Astrocyte (in vitro differentiated cells and primary cell): ENCODE results near the gene NTSR1. TPM values are rescaled to one million over a fixed set of nuclear protein-coding genes. Genes with fewer than 3 reads are reported as not detected.

ENCODE experiments used
- DNase-seq: peaks from one replicate; pipeline ENCODE4 v3.0.0-alpha.2; 2010; ENCODE audit warnings: low read depth
- FAIRE-seq: peaks from 2 replicates; lab custom pipeline; 2011; peaks lifted over from hg19 to GRCh38; lab: Jason Lieb, UNC
- H2AFZ ChIP-seq: 2 replicates; pipeline ENCODE4 v1.6.0; 2012; ENCODE audit warnings: low read depth, low read length, inconsistent platforms
- H3K27ac ChIP-seq: 2 replicates; pipeline ENCODE4 v1.5.1; 2011; ENCODE audit warnings: low read depth, low read length, inconsistent platforms
- H3K27me3 ChIP-seq: 2 replicates; pipeline ENCODE4 v1.6.0; 2011; ENCODE audit warnings: low read length, inconsistent platforms; ENCODE audit not compliant: insufficient read depth
- H3K36me3 ChIP-seq: 2 replicates; pipeline ENCODE4 v1.5.1; 2011; ENCODE audit warnings: low read length, inconsistent platforms; ENCODE audit not compliant: insufficient read depth
- H3K4me1 ChIP-seq: 2 replicates; pipeline ENCODE4 v1.5.1; 2011; ENCODE audit warnings: low read length, inconsistent platforms; ENCODE audit not compliant: insufficient read depth
- H3K4me2 ChIP-seq: 2 replicates; pipeline ENCODE4 v1.6.0; 2012; ENCODE audit warnings: low read length, inconsistent platforms
- H3K4me3 ChIP-seq: 2 replicates; pipeline ENCODE4 v1.5.1; 2011; ENCODE audit warnings: low read depth, mild to moderate bottlenecking, low read length, inconsistent platforms; ENCODE audit not compliant: insufficient read depth
- H3K79me2 ChIP-seq: 2 replicates; pipeline ENCODE4 v1.6.0; 2012; ENCODE audit warnings: mild to moderate bottlenecking, low read length, inconsistent platforms; ENCODE audit not compliant: insufficient read depth
- H3K9ac ChIP-seq: 2 replicates; pipeline ENCODE4 v1.6.0; 2012; ENCODE audit warnings: mild to moderate bottlenecking, low read length, inconsistent platforms
- H3K9me3 ChIP-seq: 2 replicates; pipeline ENCODE4 v1.5.1; 2012; ENCODE audit warnings: low read depth, mild to moderate bottlenecking, low read length, inconsistent platforms; ENCODE audit not compliant: insufficient read depth
- H4K20me1 ChIP-seq: 2 replicates; pipeline ENCODE4 v1.6.0; 2012; ENCODE audit warnings: low read length, inconsistent platforms; ENCODE audit not compliant: insufficient read depth
- H3K27ac Mint-ChIP-seq: one replicate; pipeline ENCODE4 v1.8.0; 2021; ENCODE audit warnings: mild to moderate bottlenecking, mixed read lengths; ENCODE audit not compliant: unreplicated experiment
- H3K27me3 Mint-ChIP-seq: one replicate; pipeline ENCODE4 v1.8.0; 2021; ENCODE audit warnings: low read depth, mixed read lengths; ENCODE audit not compliant: unreplicated experiment
- H3K36me3 Mint-ChIP-seq: one replicate; pipeline ENCODE4 v1.8.0; 2021; ENCODE audit warnings: low read depth, mixed read lengths; ENCODE audit not compliant: unreplicated experiment
- H3K4me1 Mint-ChIP-seq: one replicate; pipeline ENCODE4 v1.8.0; 2021; ENCODE audit warnings: low read depth, mixed read lengths; ENCODE audit not compliant: unreplicated experiment
- H3K4me3 Mint-ChIP-seq: one replicate; pipeline ENCODE4 v1.8.0; 2021; ENCODE audit warnings: mild to moderate bottlenecking, moderate library complexity, mixed read lengths; ENCODE audit not compliant: unreplicated experiment
- H3K9me3 Mint-ChIP-seq: one replicate; pipeline ENCODE4 v1.8.0; 2021; ENCODE audit warnings: mild to moderate bottlenecking, mixed read lengths; ENCODE audit not compliant: unreplicated experiment
- EZH2 ChIP-seq: IDR thresholded peaks from 2 replicates; pipeline ENCODE4 v1.6.1; 2012; ENCODE audit warnings: mild to moderate bottlenecking, low read length, inconsistent platforms; ENCODE audit not compliant: insufficient read depth
- total RNA-seq: library from RNA; stranded (reverse); gene quantifications from 2 replicates; pipeline ENCODE4 v1.2.1, GENCODE V29; 2021
- TF ChIP-seq, protein P1 (sequence below): IDR thresholded peaks from 2 replicates; pipeline ENCODE4 v1.5.1; 2011; ENCODE audit warnings: low read depth, mild to moderate bottlenecking, inconsistent platforms, low read length, moderate library complexity; ENCODE audit not compliant: insufficient read depth

The NTSR1 gene
- total RNA-seq, 1 donor from 2014 or later, result 0.16 TPM

DNA sequence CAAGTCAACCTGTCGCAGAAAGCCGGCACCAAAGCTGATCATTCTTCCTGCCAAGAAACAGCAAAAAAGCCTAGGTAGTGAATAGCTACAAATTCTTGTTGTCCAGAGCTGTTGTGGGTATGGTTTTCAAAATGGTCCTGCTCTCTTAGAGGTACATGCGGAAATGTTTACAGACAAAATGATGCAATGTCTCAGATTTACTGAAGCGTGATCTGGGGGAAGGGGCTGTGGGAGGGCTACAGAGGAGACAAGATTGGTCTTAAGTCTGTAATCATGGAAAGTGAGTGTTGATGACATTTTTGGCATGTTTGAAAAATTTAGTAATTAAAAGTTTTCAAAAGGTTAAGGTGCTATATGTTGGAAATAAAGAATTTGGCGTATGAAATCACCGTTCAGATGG lies 6.2 kb downstream of the NTSR1 start:
- Mint-ChIP-seq H3K36me3 (peaks cover 6% of the 10 kb centered on the region), H3K27ac (no peak overlapping the region), H3K4me1 (peaks cover 12% of the 10 kb centered on the region), H3K9me3 (peaks cover 22% of the 10 kb centered on the region), H3K4me3 (no peak overlapping the region), H3K27me3 (peaks cover 63% of the 10 kb centered on the region)
- H3K27ac ChIP-seq, result no peak overlapping the region
- DNase-seq, result no peak
- no peak overlapping the region for H3K4me2 ChIP-seq
- no peak overlapping the region for H3K4me3 ChIP-seq
- H3K27me3 ChIP-seq, result peaks cover 27% of the 10 kb centered on the region
- TF ChIP-seq, protein P1, sequence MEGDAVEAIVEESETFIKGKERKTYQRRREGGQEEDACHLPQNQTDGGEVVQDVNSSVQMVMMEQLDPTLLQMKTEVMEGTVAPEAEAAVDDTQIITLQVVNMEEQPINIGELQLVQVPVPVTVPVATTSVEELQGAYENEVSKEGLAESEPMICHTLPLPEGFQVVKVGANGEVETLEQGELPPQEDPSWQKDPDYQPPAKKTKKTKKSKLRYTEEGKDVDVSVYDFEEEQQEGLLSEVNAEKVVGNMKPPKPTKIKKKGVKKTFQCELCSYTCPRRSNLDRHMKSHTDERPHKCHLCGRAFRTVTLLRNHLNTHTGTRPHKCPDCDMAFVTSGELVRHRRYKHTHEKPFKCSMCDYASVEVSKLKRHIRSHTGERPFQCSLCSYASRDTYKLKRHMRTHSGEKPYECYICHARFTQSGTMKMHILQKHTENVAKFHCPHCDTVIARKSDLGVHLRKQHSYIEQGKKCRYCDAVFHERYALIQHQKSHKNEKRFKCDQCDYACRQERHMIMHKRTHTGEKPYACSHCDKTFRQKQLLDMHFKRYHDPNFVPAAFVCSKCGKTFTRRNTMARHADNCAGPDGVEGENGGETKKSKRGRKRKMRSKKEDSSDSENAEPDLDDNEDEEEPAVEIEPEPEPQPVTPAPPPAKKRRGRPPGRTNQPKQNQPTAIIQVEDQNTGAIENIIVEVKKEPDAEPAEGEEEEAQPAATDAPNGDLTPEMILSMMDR, result no peak
- H2AFZ ChIP-seq, result no peak overlapping the region
- H3K4me1 ChIP-seq, result no peaks in the 10 kb centered on the region
- peaks cover 7% of the 10 kb centered on the region for H3K9me3 ChIP-seq
- no peak overlapping the region for H3K9ac ChIP-seq
- no peak for FAIRE-seq
- H3K79me2 ChIP-seq, result no peaks in the 10 kb centered on the region
- H3K36me3 ChIP-seq, result no peaks in the 10 kb centered on the region
- H4K20me1 ChIP-seq, result no peaks in the 10 kb centered on the region

DNA sequence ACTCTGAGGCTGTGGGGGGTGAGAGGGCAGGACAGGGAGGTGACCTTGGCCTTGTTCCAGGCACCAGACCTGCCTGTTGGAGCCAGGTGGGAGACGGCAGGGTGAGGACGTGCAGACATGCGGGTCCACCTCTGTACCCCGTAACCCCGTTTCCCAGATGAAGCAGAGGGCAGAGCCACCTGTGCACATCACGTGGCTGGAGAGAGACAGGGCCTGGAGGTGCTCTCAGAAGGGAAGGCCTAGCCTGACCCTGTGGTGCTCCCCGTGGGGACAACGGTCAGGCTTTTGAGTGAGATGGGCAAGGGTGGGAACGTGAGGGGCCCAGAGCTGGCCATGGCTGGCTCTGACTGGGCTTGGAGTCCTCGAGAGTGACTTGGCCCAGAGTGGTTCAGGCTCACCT lies 6.6 kb downstream of the NTSR1 start:
- FAIRE-seq, result no peak
- Histone ChIP-seq H3K4me3 (no peak overlapping the region), H2AFZ (no peak overlapping the region), H3K79me2 (no peaks in the 10 kb centered on the region), H3K4me2 (no peak overlapping the region), H3K4me1 (no peaks in the 10 kb centered on the region), H3K9ac (no peak overlapping the region), H4K20me1 (no peaks in the 10 kb centered on the region), H3K36me3 (no peaks in the 10 kb centered on the region), H3K27me3 (peaks cover 23% of the 10 kb centered on the region), H3K9me3 (peaks cover 7% of the 10 kb centered on the region), H3K27ac (no peak overlapping the region)
- no peak overlapping the region for H3K4me3 Mint-ChIP-seq
- peaks cover 6% of the 10 kb centered on the region for H3K36me3 Mint-ChIP-seq
- no peak for DNase-seq
- peaks cover 59% of the 10 kb centered on the region for H3K27me3 Mint-ChIP-seq
- TF ChIP-seq EZH2, result no peak
- TF ChIP-seq, protein P1, result no peak
- peaks cover 12% of the 10 kb centered on the region for H3K4me1 Mint-ChIP-seq
- H3K9me3 Mint-ChIP-seq, result peaks cover 22% of the 10 kb centered on the region
- H3K27ac Mint-ChIP-seq, result no peak overlapping the region

DNA sequence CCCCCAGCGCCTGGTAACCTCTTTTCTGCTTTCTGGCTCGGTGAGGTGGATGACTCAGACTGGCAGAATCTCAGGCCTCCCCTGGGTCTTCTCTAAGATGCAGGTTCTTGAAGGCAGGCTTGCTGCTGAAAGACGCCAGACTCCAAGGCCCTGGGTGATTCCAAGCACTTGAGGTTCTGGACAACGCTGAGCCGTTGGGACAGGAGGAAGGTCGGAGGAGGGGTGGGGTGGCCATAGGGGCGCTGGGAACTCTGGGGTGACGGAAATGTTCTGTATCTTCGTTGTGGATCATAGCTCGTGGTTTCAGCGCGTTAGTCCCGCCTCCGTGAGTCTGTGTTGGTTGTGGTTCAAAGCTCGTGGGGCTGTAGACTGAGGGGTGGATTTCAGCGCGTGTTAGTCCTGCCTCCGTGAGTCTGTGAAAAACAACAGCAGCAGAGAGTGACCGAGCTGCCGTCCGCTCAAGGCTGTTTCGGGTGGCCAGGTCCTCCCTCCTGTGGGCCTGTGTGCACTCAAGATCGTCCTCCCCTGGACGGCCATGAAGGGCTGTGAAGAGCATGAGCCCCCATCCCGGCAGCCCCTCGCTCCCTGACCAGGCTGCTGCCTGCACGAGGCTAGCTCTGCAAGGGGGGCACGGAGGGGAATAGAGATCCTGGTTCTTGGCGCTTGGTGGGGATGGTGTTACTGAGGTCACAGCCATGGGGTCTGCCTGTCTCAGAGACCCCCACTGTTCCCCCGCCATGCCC lies 7.7 kb downstream of the NTSR1 start:
- peaks cover 12% of the 10 kb centered on the region for H3K4me1 Mint-ChIP-seq
- no peak overlapping the region for H2AFZ ChIP-seq
- H3K4me1 ChIP-seq, result no peaks in the 10 kb centered on the region
- H3K36me3 ChIP-seq, result no peaks in the 10 kb centered on the region
- H3K27ac ChIP-seq, result no peak overlapping the region
- H3K4me3 Mint-ChIP-seq, result peak overlapping the region; percentile 42
- TF ChIP-seq, protein P1, result no peak
- no peak for TF ChIP-seq EZH2
- H3K9me3 Mint-ChIP-seq, result peaks cover 25% of the 10 kb centered on the region
- DNase-seq (no peak), FAIRE-seq (no peak)
- no peak overlapping the region for H3K4me3 ChIP-seq
- no peaks in the 10 kb centered on the region for H4K20me1 ChIP-seq
- peaks cover 55% of the 10 kb centered on the region for H3K27me3 Mint-ChIP-seq
- H3K27ac Mint-ChIP-seq, result no peak overlapping the region
- H3K9ac ChIP-seq, result no peak overlapping the region
- H3K36me3 Mint-ChIP-seq, result peaks cover 6% of the 10 kb centered on the region
- no peaks in the 10 kb centered on the region for H3K79me2 ChIP-seq
- peak overlapping the region; percentile 36 for H3K4me2 ChIP-seq
- peaks cover 10% of the 10 kb centered on the region for H3K9me3 ChIP-seq
- peaks cover 15% of the 10 kb centered on the region for H3K27me3 ChIP-seq
